ENCODE data around the gene CANT1. TPM values are rescaled to one million over a fixed set of nuclear protein-coding genes. Genes with fewer than 3 reads are reported as not detected.

The CANT1 gene
- total and polyA plus RNA-seq, 2 of the 13 experiments (the other 11 are each of a cell fraction or from before 2014, with no cell fraction given), result 34.1 to 42.1 TPM

DNA sequence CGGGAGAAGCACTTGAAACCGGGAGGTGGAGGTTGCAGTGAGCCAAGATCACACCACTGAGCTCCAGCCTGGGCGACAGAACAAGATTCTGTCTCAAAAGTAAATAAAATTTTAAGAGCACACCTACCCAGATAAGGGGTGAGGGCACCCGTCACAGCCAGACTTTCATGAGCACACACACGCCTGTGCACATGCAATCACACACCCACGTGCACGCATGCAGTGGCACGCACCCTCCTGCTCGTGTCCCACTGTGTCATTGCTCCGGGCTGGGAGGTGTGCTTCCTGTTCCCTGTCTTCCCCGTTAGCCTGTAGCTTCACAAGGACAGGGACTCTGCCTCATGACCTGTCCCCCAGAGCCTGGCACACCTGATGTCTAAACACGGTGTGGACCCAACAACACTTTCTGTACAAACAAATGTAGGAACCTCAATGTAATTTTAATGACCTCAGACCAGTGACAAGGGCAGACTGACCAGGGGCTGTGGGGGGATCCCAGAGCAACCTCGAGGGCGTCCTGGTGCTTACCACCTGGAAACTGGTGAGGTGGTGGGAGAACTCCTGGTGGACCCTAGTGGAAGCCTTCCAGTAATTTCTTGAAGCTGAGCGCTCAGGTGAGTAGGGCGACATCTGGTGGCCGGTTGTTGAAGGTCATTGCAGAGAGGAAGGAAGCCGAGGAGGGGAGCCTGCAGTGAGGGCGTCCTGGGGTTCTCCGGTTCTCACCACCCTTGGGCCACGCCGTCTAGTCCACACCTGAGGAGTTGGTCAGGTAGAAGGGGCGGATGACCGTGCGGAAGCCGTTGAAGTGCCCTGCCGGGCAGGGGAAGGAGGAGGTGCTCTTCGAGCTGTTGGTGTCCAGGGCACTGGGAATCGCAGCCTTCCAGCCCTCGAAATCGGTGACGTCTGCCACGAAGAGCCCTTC lies 38.5 kb downstream of the CANT1 start (continued):
- TF ChIP-seq PRDM10 (CRISPR knock-in tag; IDR thresholded peaks at IDR 0.05; ENCODE audit: low read depth) (no peak), SIX1 (CRISPR knock-in tag; IDR thresholded peaks at IDR 0.05; ENCODE audit: borderline replicate concordance) (no peak), NR2C2 (CRISPR knock-in tag; IDR thresholded peaks at IDR 0.05; ENCODE audit: borderline replicate concordance) (no peak), UBTF (CRISPR knock-in tag; IDR thresholded peaks at IDR 0.05) (no peak), ZEB1 (IDR thresholded peaks at IDR 0.05; ENCODE audit: insufficient replicate concordance, low read depth) (no peak), SP2 (CRISPR knock-in tag; IDR thresholded peaks at IDR 0.05) (no peak), MIXL1 (CRISPR knock-in tag; IDR thresholded peaks at IDR 0.05) (0 out of 2 replicates have a peak, but pooled peaks have one; percentile 60), ZNF367 (CRISPR knock-in tag; IDR thresholded peaks at IDR 0.05; ENCODE audit: borderline replicate concordance) (no peak), THAP8 (CRISPR knock-in tag; IDR thresholded peaks at IDR 0.05; ENCODE audit: borderline replicate concordance) (no peak), CCDC6 (CRISPR knock-in tag; IDR thresholded peaks at IDR 0.05) (no peak)
- TF ChIP-seq, protein P1, sequence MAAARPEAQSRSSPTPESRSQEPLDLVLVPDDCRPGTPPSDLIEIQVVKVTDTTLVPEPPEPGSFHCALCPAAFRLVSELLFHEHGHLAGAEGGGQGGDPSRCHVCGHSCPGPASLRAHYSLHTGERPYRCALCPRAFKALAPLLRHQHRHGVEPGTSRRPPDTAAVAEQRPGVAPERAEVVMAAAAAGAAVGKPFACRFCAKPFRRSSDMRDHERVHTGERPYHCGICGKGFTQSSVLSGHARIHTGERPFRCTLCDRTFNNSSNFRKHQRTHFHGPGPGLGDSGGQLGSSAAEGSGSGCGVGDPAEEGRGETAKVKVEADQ (CRISPR knock-in tag; IDR thresholded peaks at IDR 0.05; ENCODE audit: borderline replicate concordance), result no peak
- TF ChIP-seq, protein P2, sequence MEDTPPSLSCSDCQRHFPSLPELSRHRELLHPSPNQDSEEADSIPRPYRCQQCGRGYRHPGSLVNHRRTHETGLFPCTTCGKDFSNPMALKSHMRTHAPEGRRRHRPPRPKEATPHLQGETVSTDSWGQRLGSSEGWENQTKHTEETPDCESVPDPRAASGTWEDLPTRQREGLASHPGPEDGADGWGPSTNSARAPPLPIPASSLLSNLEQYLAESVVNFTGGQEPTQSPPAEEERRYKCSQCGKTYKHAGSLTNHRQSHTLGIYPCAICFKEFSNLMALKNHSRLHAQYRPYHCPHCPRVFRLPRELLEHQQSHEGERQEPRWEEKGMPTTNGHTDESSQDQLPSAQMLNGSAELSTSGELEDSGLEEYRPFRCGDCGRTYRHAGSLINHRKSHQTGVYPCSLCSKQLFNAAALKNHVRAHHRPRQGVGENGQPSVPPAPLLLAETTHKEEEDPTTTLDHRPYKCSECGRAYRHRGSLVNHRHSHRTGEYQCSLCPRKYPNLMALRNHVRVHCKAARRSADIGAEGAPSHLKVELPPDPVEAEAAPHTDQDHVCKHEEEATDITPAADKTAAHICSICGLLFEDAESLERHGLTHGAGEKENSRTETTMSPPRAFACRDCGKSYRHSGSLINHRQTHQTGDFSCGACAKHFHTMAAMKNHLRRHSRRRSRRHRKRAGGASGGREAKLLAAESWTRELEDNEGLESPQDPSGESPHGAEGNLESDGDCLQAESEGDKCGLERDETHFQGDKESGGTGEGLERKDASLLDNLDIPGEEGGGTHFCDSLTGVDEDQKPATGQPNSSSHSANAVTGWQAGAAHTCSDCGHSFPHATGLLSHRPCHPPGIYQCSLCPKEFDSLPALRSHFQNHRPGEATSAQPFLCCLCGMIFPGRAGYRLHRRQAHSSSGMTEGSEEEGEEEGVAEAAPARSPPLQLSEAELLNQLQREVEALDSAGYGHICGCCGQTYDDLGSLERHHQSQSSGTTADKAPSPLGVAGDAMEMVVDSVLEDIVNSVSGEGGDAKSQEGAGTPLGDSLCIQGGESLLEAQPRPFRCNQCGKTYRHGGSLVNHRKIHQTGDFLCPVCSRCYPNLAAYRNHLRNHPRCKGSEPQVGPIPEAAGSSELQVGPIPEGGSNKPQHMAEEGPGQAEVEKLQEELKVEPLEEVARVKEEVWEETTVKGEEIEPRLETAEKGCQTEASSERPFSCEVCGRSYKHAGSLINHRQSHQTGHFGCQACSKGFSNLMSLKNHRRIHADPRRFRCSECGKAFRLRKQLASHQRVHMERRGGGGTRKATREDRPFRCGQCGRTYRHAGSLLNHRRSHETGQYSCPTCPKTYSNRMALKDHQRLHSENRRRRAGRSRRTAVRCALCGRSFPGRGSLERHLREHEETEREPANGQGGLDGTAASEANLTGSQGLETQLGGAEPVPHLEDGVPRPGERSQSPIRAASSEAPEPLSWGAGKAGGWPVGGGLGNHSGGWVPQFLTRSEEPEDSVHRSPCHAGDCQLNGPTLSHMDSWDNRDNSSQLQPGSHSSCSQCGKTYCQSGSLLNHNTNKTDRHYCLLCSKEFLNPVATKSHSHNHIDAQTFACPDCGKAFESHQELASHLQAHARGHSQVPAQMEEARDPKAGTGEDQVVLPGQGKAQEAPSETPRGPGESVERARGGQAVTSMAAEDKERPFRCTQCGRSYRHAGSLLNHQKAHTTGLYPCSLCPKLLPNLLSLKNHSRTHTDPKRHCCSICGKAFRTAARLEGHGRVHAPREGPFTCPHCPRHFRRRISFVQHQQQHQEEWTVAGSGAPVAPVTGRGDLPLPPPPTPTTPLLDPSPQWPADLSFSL (CRISPR knock-in tag; IDR thresholded peaks at IDR 0.05), result no peak
